Endothelial cell (in vitro differentiated cells): Measurements from ENCODE around the gene RGS6. TPM values are rescaled to one million over a fixed set of nuclear protein-coding genes. Genes with fewer than 3 reads are reported as not detected.

Source experiments
- DNase-seq: peaks from one replicate; pipeline ENCODE4 v3.0.0; 2021; ENCODE audit warnings: low spot score
- H3K27ac Mint-ChIP-seq: one replicate; pipeline ENCODE4 v1.8.0; 2021; ENCODE audit warnings: mixed read lengths, inconsistent platforms; ENCODE audit not compliant: unreplicated experiment
- H3K27me3 Mint-ChIP-seq: one replicate; pipeline ENCODE4 v1.8.0; 2021; ENCODE audit warnings: mild to moderate bottlenecking, moderate library complexity, mixed read lengths, inconsistent platforms; ENCODE audit not compliant: unreplicated experiment
- H3K36me3 Mint-ChIP-seq: one replicate; pipeline ENCODE4 v1.8.0; 2021; ENCODE audit warnings: mild to moderate bottlenecking, low read depth, mixed read lengths, inconsistent platforms; ENCODE audit not compliant: unreplicated experiment
- H3K4me1 Mint-ChIP-seq: one replicate; pipeline ENCODE4 v1.8.0; 2021; ENCODE audit warnings: mild to moderate bottlenecking, mixed read lengths, inconsistent platforms; ENCODE audit not compliant: unreplicated experiment
- H3K4me3 Mint-ChIP-seq: one replicate; pipeline ENCODE4 v1.8.0; 2021; ENCODE audit warnings: mild to moderate bottlenecking, mixed read lengths, inconsistent platforms; ENCODE audit not compliant: unreplicated experiment
- H3K9me3 Mint-ChIP-seq: one replicate; pipeline ENCODE4 v1.8.0; 2021; ENCODE audit warnings: mixed read lengths, inconsistent platforms; ENCODE audit not compliant: unreplicated experiment
- CTCF ChIP-seq: fragments of 200-600 bp; sonication (generic); IDR thresholded peaks from one replicate; pipeline ENCODE4 v1.5.0; 2021; ENCODE audit warnings: antibody characterized with exemption; ENCODE audit not compliant: unreplicated experiment
- total RNA-seq: library from RNA; stranded (reverse); fragmentation: NEBNext Ultra II Directional; extraction: Animal tissue kit (Norgen Biotek cat#: 25700); gene quantifications from one replicate; pipeline ENCODE4 v1.2.1, GENCODE V29; 2021; ENCODE audit not compliant: unreplicated experiment

Gene RGS6
- total RNA-seq, 1 donor from 2014 or later, result 15.7 TPM

- Mint-ChIP-seq H3K4me3 (no peak overlapping the region), H3K36me3 (no peaks in the 10 kb centered on the region), H3K27ac (no peak overlapping the region), H3K9me3 (peaks cover 3% of the 10 kb centered on the region), H3K27me3 (peaks cover 1% of the 10 kb centered on the region), H3K4me1 (no peaks in the 10 kb centered on the region)
- no peak for DNase-seq
- TF ChIP-seq CTCF, result no peak
Measured at GRCh38 chr14:72404998-72405397, 472.8 kb downstream of the RGS6 start.

DNA sequence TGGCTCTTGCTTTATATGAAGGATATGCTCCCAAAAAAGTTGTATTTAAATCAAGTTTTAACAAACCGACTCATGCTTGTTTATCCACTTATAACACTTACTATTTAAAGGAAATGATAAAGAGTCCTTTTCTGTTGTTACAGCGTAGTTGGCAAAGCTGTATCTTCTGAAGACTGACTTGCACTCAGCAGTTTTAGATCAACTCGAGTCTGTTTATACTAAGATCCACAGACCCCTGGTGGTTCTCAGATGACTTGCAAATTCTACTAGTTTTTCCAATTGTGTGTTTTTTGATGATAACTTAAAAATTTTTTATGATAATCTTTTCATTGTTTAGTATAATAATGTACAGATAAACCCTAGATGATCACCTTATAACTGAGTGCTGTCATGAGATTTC, 475.8 kb downstream of the RGS6 start:
- no peaks in the 10 kb centered on the region for H3K4me1 Mint-ChIP-seq
- no peak for DNase-seq

DNA sequence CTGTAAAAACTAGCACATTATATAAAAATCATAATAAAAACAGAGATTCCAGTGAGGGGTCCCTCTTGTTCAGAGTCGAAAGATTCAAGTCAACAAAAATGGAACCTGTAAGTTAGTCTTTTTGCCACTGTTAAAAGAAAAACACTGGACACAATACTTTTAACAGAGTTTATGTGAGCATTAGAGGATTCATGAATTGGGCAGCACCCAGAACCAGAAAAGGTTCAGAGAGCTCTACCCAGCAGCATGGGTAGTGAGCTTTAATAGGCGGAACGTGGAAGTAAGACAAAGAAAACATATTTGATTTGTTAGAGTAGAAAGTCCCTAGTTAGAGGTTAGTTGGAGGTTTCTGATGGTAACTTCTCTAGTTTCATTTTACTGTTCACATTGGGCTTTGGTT, 476.8 kb downstream of the RGS6 start:
- Mint-ChIP-seq H3K36me3 (no peaks in the 10 kb centered on the region), H3K4me1 (no peaks in the 10 kb centered on the region), H3K4me3 (no peak overlapping the region), H3K9me3 (peaks cover 3% of the 10 kb centered on the region), H3K27me3 (peaks cover 1% of the 10 kb centered on the region), H3K27ac (no peak overlapping the region)
- no peak for DNase-seq
- no peak for TF ChIP-seq CTCF

More for the DNA sequence above, 475.8 kb downstream of the RGS6 start:
- no peak overlapping the region for H3K4me3 Mint-ChIP-seq
- no peak overlapping the region for H3K27ac Mint-ChIP-seq
- TF ChIP-seq CTCF, result peak; percentile 17
- H3K9me3 Mint-ChIP-seq, result peaks cover 3% of the 10 kb centered on the region
- H3K27me3 Mint-ChIP-seq, result peaks cover 2% of the 10 kb centered on the region
- H3K36me3 Mint-ChIP-seq, result no peaks in the 10 kb centered on the region

- H3K4me3 Mint-ChIP-seq, result no peak overlapping the region
- H3K9me3 Mint-ChIP-seq, result no peaks in the 10 kb centered on the region
- H3K27me3 Mint-ChIP-seq, result peaks cover 4% of the 10 kb centered on the region
- H3K36me3 Mint-ChIP-seq, result peaks cover 4% of the 10 kb centered on the region
- DNase-seq, result no peak
- peaks cover 5% of the 10 kb centered on the region for H3K4me1 Mint-ChIP-seq
- H3K27ac Mint-ChIP-seq, result no peak overlapping the region
- TF ChIP-seq CTCF, result no peak
Measured at GRCh38 chr14:72416081-72416849, 484.0 kb downstream of the RGS6 start.

DNA sequence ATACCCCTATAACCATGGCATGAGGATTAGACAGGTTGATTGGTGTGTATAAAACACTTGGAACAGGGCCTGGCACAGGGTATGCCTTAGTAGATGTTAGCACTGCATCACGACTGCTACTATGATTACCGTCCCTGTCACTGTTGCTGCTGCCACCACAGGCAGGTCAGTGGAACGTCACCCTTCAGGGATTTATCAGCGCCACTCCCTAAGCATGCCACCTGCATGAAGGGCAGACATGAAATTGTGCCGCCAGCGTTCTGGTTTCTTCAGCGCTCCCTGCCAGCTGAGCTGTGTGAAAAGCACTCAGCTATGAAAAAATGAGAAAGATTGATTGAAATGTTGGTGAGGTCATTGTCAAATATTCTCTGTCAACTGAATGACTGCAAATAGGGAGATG, 484.7 kb downstream of the RGS6 start:
- Mint-ChIP-seq H3K9me3 (no peaks in the 10 kb centered on the region), H3K27ac (no peak overlapping the region), H3K36me3 (peaks cover 5% of the 10 kb centered on the region), H3K4me1 (peaks cover 5% of the 10 kb centered on the region), H3K4me3 (peak overlapping the region; percentile 47), H3K27me3 (peaks cover 5% of the 10 kb centered on the region)
- DNase-seq, result no peak
- no peak for TF ChIP-seq CTCF
